SK-N-SH (cell line): Measurements from ENCODE around the gene RBM38. TPM values are rescaled to one million over a fixed set of nuclear protein-coding genes. Genes with fewer than 3 reads are reported as not detected.

Source experiments
- CTCF ChIA-PET: fragments of 300-600, 350-600 bp; formaldehyde crosslinking; extraction: SDS; loops from one replicate; lab custom pipeline; 2021; lab: Yijun Ruan, JAX
- POLR2A ChIA-PET: fragments of 350-600 bp; sonication (Branson Sonifier 250); formaldehyde crosslinking; extraction: SDS; loops from one replicate; lab custom pipeline; 2020; ENCODE audit warnings: antibody characterized with exemption, inconsistent platforms; lab: Yijun Ruan, JAX
- DNase-seq: peaks from one replicate; pipeline ENCODE4 v3.0.0; 2012
- H2AFZ ChIP-seq: fragments of 200-600 bp; sonication (generic); 2 replicates; pipeline ENCODE4 v1.8.1; 2016; ENCODE audit warnings: antibody characterized with exemption, mild to moderate bottlenecking, low read depth
- H3F3A ChIP-seq: fragments of 200-600 bp; sonication (generic); replicated peaks from 2 replicates; pipeline ENCODE3; 2016; ENCODE audit warnings: antibody characterized with exemption, mild to moderate bottlenecking; ENCODE audit not compliant: insufficient read depth
- H3K27ac ChIP-seq, 2 experiments: fragments of 200-500 bp in 1 of 2; fragments of 200-600 bp in 1 of 2; sonication (Bioruptor generic) in 1 of 2; sonication (generic), shearing (Covaris generic) in 1 of 2; 2 replicates each; pipeline versions ENCODE4 v1.5.1 to v1.6.1; 2014 to 2016; ENCODE audit warnings: low read depth in 2 of 2, inconsistent platforms in 1 of 2, low read length in 1 of 2, mild to moderate bottlenecking in 1 of 2, mixed read lengths in 1 of 2
- H3K27me3 ChIP-seq: fragments of 200-600 bp; sonication (generic), shearing (Covaris generic); 2 replicates; pipeline ENCODE4 v1.6.1; 2016; ENCODE audit warnings: mixed run types; ENCODE audit not compliant: insufficient read depth
- H3K36me3 ChIP-seq, 2 experiments: fragments of 200-500 bp in 1 of 2; fragments of 200-600 bp in 1 of 2; sonication (Bioruptor generic) in 1 of 2; sonication (generic) in 1 of 2; replicated peaks in 1 of 2; 2 replicates each; pipeline versions ENCODE3 to v1.5.1; 2014 to 2016; ENCODE audit warnings: low read length in 1 of 2, mild to moderate bottlenecking in 1 of 2; ENCODE audit not compliant: insufficient read depth in 2 of 2, control insufficient read depth in 1 of 2
- H3K4me1 ChIP-seq, 2 experiments: fragments of 200-500 bp in 1 of 2; fragments of 200-600 bp in 1 of 2; sonication (Bioruptor generic) in 1 of 2; sonication (generic), shearing (Covaris generic) in 1 of 2; 2 replicates each; pipeline versions ENCODE4 v1.5.1 to v1.6.1; 2014 to 2016; ENCODE audit warnings: low read depth in 1 of 2, low read length in 1 of 2, mixed run types in 1 of 2; ENCODE audit not compliant: insufficient read depth in 2 of 2, control insufficient read depth in 1 of 2
- H3K4me2 ChIP-seq: fragments of 200-600 bp; sonication (generic), shearing (Covaris generic); 2 replicates; pipeline ENCODE4 v1.6.1; 2017; ENCODE audit warnings: mixed run types
- H3K4me3 ChIP-seq, 2 experiments: fragments of 200-500 bp in 1 of 2; fragments of 200-600 bp in 1 of 2; sonication (Bioruptor generic) in 1 of 2; sonication (generic), shearing (Covaris generic) in 1 of 2; 2 replicates each; pipeline versions ENCODE4 v1.5.1 to v1.8.1; 2014 to 2016; ENCODE audit warnings: low read depth in 2 of 2, inconsistent platforms in 1 of 2, low read length in 1 of 2, mild to moderate bottlenecking in 1 of 2, mixed read lengths in 1 of 2, moderate library complexity in 1 of 2
- H3K79me2 ChIP-seq: fragments of 200-600 bp; sonication (generic); 2 replicates; pipeline ENCODE4 v1.8.1; 2017; ENCODE audit warnings: mild to moderate bottlenecking; ENCODE audit not compliant: insufficient read depth
- H3K9ac ChIP-seq: fragments of 200-600 bp; sonication (generic); 2 replicates; pipeline ENCODE4 v1.6.1; 2017; ENCODE audit warnings: mixed run types
- H3K9me2 ChIP-seq: fragments of 200-600 bp; sonication (generic); 2 replicates; pipeline ENCODE4 v1.6.1; 2017; ENCODE audit warnings: mixed run types
- H3K9me3 ChIP-seq: fragments of 200-600 bp; sonication (generic); 2 replicates; pipeline ENCODE4 v1.6.1; 2017; ENCODE audit warnings: mixed run types, mild to moderate bottlenecking, moderate library complexity
- H4K20me1 ChIP-seq: fragments of 200-600 bp; sonication (generic); 2 replicates; pipeline ENCODE4 v1.6.1; 2017; ENCODE audit warnings: mild to moderate bottlenecking, mixed run types; ENCODE audit not compliant: insufficient read depth
- FOSL2 ChIP-seq: IDR thresholded peaks from 2 replicates; pipeline ENCODE4 v1.4.0; 2012; ENCODE audit warnings: low read depth, mild to moderate bottlenecking, moderate library complexity, borderline replicate concordance
- FOXM1 ChIP-seq: IDR thresholded peaks from 2 replicates; pipeline ENCODE4 v1.4.0; 2012; ENCODE audit warnings: low read depth, mild to moderate bottlenecking
- GABPA ChIP-seq: IDR thresholded peaks from 2 replicates; pipeline ENCODE4 v1.4.0; 2012; ENCODE audit warnings: low read depth, mild to moderate bottlenecking
- MXI1 ChIP-seq: IDR thresholded peaks from 2 replicates; pipeline ENCODE4 v1.6.1; 2012; ENCODE audit warnings: mild to moderate bottlenecking, low read depth, low read length, improper control_type of control experiment
- NRF1 ChIP-seq: IDR thresholded peaks from 2 replicates; pipeline ENCODE4 v1.6.1; 2012; ENCODE audit warnings: low read depth, mild to moderate bottlenecking, low read length
- POLR2AphosphoS5 ChIP-seq: IDR thresholded peaks from 2 replicates; pipeline ENCODE4 v1.6.1; 2012; ENCODE audit warnings: low read depth, low read length
- TAF1 ChIP-seq: IDR thresholded peaks from 2 replicates; pipeline ENCODE4 v1.6.1; 2012; ENCODE audit warnings: low read depth, mild to moderate bottlenecking, low read length, moderate library complexity, borderline replicate concordance
- TCF12 ChIP-seq: IDR thresholded peaks from 2 replicates; pipeline ENCODE4 v1.4.0; 2012
- WGBS: methylation state at CpG from one replicate; pipeline ENCODE4 v1.1.6; 2017; ENCODE audit warnings: low lambda C conversion rate; 5-methylcytosine and 5-hydroxymethylcytosine counted together
- polyA plus RNA-seq, 3 experiments: library from polyadenylated mRNA; depleted of rRNA; stranded (reverse); fragments of >200 nt; gene quantifications; 2 replicates each; pipeline ENCODE4 v1.2.3, GENCODE V29; 2012
- TF ChIP-seq, protein P1 (sequence below): fragments of 150-350 bp; IDR thresholded peaks from 2 replicates; pipeline ENCODE4 v1.6.1; 2016; ENCODE audit warnings: mild to moderate bottlenecking, low read depth, low read length
- TF ChIP-seq, protein P2 (sequence below): fragments of 200-600 bp; sonication (generic); IDR thresholded peaks from 2 replicates; pipeline ENCODE4 v1.6.1; 2017; ENCODE audit warnings: antibody characterized with exemption, mild to moderate bottlenecking, moderate library complexity
- TF ChIP-seq, protein P3 (sequence below): IDR thresholded peaks from 2 replicates; pipeline ENCODE4; 2012
- TF ChIP-seq, protein P4 (sequence below): IDR thresholded peaks from 2 replicates; pipeline ENCODE4 v1.6.1; 2012; ENCODE audit warnings: mild to moderate bottlenecking, low read depth, low read length, moderate library complexity
- TF ChIP-seq, protein P5 (sequence below): IDR thresholded peaks from 2 replicates; pipeline ENCODE4 v1.4.0; 2012; ENCODE audit warnings: low read depth, borderline replicate concordance

The RBM38 gene
- polyA plus RNA-seq, 1 of the 3 experiments (the other 2 are of a cell fraction): 11.5 TPM

DNA sequence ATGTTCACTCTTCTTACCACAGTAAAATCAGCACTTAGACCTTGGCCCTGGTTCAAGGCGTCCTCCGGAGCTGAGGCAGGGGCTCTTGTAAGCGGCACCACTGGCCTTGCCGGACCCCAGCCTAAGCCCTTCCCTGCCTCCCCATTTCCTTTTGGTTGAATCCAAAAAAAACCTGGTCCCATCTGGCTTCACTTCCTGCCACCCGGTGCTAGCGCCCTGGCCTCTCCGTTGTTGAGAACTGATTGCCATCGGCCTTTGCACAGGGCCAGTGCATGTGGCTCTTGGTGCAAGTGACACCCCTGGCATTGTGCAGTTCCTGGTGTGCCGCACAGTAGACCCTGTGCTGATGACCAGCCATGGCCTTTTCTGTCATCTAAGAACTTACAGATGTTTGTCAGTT, 19.0 kb upstream of the RBM38 start:
- H3K4me1 ChIP-seq: no peaks in the 10 kb centered on the region
- no peak for DNase-seq
- H4K20me1 ChIP-seq: no peaks in the 10 kb centered on the region
- no peaks in the 10 kb centered on the region for H3K27me3 ChIP-seq
- H3K9ac ChIP-seq: no peak overlapping the region
- no peak overlapping the region for H3K27ac ChIP-seq
- TF ChIP-seq, protein P1, sequence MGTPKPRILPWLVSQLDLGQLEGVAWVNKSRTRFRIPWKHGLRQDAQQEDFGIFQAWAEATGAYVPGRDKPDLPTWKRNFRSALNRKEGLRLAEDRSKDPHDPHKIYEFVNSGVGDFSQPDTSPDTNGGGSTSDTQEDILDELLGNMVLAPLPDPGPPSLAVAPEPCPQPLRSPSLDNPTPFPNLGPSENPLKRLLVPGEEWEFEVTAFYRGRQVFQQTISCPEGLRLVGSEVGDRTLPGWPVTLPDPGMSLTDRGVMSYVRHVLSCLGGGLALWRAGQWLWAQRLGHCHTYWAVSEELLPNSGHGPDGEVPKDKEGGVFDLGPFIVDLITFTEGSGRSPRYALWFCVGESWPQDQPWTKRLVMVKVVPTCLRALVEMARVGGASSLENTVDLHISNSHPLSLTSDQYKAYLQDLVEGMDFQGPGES: no peak
- TF ChIP-seq FOXM1: no peak
- TF ChIP-seq, protein P2, sequence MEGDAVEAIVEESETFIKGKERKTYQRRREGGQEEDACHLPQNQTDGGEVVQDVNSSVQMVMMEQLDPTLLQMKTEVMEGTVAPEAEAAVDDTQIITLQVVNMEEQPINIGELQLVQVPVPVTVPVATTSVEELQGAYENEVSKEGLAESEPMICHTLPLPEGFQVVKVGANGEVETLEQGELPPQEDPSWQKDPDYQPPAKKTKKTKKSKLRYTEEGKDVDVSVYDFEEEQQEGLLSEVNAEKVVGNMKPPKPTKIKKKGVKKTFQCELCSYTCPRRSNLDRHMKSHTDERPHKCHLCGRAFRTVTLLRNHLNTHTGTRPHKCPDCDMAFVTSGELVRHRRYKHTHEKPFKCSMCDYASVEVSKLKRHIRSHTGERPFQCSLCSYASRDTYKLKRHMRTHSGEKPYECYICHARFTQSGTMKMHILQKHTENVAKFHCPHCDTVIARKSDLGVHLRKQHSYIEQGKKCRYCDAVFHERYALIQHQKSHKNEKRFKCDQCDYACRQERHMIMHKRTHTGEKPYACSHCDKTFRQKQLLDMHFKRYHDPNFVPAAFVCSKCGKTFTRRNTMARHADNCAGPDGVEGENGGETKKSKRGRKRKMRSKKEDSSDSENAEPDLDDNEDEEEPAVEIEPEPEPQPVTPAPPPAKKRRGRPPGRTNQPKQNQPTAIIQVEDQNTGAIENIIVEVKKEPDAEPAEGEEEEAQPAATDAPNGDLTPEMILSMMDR: no peak
- TF ChIP-seq MXI1: no peak
- no peak for TF ChIP-seq GABPA
- no peak for TF ChIP-seq TAF1
- TF ChIP-seq TCF12: no peak
- no peak for TF ChIP-seq FOSL2
- TF ChIP-seq, protein P3, sequence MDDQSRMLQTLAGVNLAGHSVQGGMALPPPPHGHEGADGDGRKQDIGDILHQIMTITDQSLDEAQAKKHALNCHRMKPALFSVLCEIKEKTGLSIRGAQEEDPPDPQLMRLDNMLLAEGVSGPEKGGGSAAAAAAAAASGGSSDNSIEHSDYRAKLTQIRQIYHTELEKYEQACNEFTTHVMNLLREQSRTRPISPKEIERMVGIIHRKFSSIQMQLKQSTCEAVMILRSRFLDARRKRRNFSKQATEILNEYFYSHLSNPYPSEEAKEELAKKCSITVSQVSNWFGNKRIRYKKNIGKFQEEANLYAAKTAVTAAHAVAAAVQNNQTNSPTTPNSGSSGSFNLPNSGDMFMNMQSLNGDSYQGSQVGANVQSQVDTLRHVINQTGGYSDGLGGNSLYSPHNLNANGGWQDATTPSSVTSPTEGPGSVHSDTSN: no peak
- H3K4me3 ChIP-seq: no peak overlapping the region
- H3K79me2 ChIP-seq: no peaks in the 10 kb centered on the region
- ChIA-PET POLR2A (no interaction called here), CTCF (interaction anchor here (1.9 to 2.1 kb wide), 2 partner anchors 10 to 123 kb away, joined by 7 to 8 read pairs; no protein-coding TSS in a partner anchor)
- H3F3A ChIP-seq: no peaks in the 10 kb centered on the region
- H2AFZ ChIP-seq: no peak overlapping the region
- H3K9me3 ChIP-seq: no peaks in the 10 kb centered on the region
- 97% methylated on average over 9 of the region's 9 CpGs for WGBS
- H3K36me3 ChIP-seq: peaks cover 43 to 88% of the 10 kb centered on the region in 2 experiments
- H3K4me2 ChIP-seq: no peak overlapping the region
- H3K9me2 ChIP-seq: no peaks in the 10 kb centered on the region

DNA sequence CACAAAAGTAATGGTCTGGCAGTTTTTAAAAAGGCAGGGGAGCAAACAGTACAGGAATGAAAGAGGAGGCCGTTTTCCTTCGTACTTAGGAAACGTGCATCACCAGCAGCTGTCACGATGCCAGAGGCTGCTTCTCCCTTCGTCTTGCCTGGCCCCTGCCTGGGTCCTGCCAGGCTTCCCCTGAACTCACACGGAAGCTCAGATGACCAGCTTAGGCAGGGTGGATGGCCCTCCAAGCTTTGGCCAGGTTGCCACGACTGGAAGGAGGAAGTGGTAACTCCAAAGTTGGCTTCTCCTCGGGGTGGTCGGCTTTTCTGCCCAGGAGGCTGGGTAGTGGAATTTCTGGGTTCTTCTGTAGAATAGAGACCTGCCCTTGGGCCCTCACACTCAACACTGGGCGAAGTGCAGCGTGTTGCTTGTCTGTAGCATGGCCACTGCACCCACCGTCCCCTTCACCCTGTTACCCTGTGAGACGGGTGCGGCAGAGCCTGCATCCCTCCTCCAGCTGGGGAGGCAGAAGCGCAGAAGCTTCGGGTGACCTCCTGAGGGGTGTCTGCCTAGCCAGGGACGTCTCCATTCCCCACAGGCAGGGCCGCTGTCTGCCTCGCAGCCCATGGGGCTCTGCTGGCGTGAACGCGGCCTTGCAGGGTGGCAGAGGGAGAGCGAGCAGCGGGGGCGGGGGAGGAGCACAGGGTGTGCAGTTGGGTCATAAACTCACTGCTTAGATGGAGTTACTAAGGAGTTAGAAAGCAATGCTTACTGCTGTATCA, 18.4 kb upstream of the RBM38 start:
- Histone ChIP-seq H3F3A (no peaks in the 10 kb centered on the region), H2AFZ (no peak overlapping the region), H4K20me1 (no peaks in the 10 kb centered on the region), H3K4me3 (no peak overlapping the region), H3K4me2 (no peak overlapping the region), H3K79me2 (no peaks in the 10 kb centered on the region), H3K9ac (no peak overlapping the region), H3K36me3 (peaks cover 37 to 92% of the 10 kb centered on the region in 2 experiments), H3K9me3 (no peaks in the 10 kb centered on the region), H3K4me1 (no peaks in the 10 kb centered on the region), H3K27ac (no peak overlapping the region), H3K27me3 (no peaks in the 10 kb centered on the region), H3K9me2 (no peaks in the 10 kb centered on the region)
- POLR2A ChIA-PET: no interaction called here
- DNase-seq: no peak
- no peak for TF ChIP-seq FOXM1
- no peak for TF ChIP-seq TCF12
- TF ChIP-seq, protein P4, sequence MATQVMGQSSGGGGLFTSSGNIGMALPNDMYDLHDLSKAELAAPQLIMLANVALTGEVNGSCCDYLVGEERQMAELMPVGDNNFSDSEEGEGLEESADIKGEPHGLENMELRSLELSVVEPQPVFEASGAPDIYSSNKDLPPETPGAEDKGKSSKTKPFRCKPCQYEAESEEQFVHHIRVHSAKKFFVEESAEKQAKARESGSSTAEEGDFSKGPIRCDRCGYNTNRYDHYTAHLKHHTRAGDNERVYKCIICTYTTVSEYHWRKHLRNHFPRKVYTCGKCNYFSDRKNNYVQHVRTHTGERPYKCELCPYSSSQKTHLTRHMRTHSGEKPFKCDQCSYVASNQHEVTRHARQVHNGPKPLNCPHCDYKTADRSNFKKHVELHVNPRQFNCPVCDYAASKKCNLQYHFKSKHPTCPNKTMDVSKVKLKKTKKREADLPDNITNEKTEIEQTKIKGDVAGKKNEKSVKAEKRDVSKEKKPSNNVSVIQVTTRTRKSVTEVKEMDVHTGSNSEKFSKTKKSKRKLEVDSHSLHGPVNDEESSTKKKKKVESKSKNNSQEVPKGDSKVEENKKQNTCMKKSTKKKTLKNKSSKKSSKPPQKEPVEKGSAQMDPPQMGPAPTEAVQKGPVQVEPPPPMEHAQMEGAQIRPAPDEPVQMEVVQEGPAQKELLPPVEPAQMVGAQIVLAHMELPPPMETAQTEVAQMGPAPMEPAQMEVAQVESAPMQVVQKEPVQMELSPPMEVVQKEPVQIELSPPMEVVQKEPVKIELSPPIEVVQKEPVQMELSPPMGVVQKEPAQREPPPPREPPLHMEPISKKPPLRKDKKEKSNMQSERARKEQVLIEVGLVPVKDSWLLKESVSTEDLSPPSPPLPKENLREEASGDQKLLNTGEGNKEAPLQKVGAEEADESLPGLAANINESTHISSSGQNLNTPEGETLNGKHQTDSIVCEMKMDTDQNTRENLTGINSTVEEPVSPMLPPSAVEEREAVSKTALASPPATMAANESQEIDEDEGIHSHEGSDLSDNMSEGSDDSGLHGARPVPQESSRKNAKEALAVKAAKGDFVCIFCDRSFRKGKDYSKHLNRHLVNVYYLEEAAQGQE: no peak
- TF ChIP-seq, protein P5, sequence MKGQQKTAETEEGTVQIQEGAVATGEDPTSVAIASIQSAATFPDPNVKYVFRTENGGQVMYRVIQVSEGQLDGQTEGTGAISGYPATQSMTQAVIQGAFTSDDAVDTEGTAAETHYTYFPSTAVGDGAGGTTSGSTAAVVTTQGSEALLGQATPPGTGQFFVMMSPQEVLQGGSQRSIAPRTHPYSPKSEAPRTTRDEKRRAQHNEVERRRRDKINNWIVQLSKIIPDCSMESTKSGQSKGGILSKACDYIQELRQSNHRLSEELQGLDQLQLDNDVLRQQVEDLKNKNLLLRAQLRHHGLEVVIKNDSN: no peak
- no peak for TF ChIP-seq TAF1
- no peak for TF ChIP-seq NRF1
- TF ChIP-seq, protein P1: no peak
- TF ChIP-seq GABPA: no peak
- TF ChIP-seq POLR2AphosphoS5: no peak
- CTCF ChIA-PET: interaction anchor here (1.9 to 2.1 kb wide), 2 partner anchors 9 to 123 kb away, joined by 7 to 8 read pairs; no protein-coding TSS in a partner anchor
- 95% methylated on average over 21 of the region's 25 CpGs for WGBS
